ENCODE data around the gene LAYN. TPM values are rescaled to one million over a fixed set of nuclear protein-coding genes. Genes with fewer than 3 reads are reported as not detected.

Gene LAYN
- total RNA-seq, 1 donor from 2014 or later, result 34.7 TPM

- DNase-seq (ENCODE audit: low read depth), result no peak
- no peak overlapping the region for H3K4me3 ChIP-seq (ENCODE audit: low read depth, low read length)
- no peak for TF ChIP-seq CTCF (conservative IDR thresholded peaks at IDR 0.05; ENCODE audit: low read depth, low read length)
Measured at GRCh38 chr11:111521135-111521534, 19.4 kb upstream of the LAYN start.

- no peak for DNase-seq (ENCODE audit: low read depth)
- no peak for TF ChIP-seq CTCF (conservative IDR thresholded peaks at IDR 0.05; ENCODE audit: low read depth, low read length)
Measured at GRCh38 chr11:111522426-111522825, 18.1 kb upstream of the LAYN start.

GRCh38 chr11:111523343-111523742 is 17.2 kb upstream of the LAYN start:
- no peak for DNase-seq (ENCODE audit: low read depth)
- H3K4me3 ChIP-seq (ENCODE audit: low read depth, low read length), result no peak overlapping the region
- TF ChIP-seq CTCF (conservative IDR thresholded peaks at IDR 0.05; ENCODE audit: low read depth, low read length), result no peak

More at GRCh38 chr11:111522426-111522825, 18.1 kb upstream of the LAYN start:
- no peak overlapping the region for H3K4me3 ChIP-seq (ENCODE audit: low read depth, low read length)

GRCh38 chr11:111524056-111524455 is 16.5 kb upstream of the LAYN start:
- no peak overlapping the region for H3K4me3 ChIP-seq (ENCODE audit: low read depth, low read length)
- TF ChIP-seq CTCF (conservative IDR thresholded peaks at IDR 0.05; ENCODE audit: low read depth, low read length), result no peak
- no peak for DNase-seq (ENCODE audit: low read depth)

- DNase-seq (ENCODE audit: low read depth), result no peak
- no peak for TF ChIP-seq CTCF (conservative IDR thresholded peaks at IDR 0.05; ENCODE audit: low read depth, low read length)
- no peak overlapping the region for H3K4me3 ChIP-seq (ENCODE audit: low read depth, low read length)
Measured at GRCh38 chr11:111525456-111525855, 15.1 kb upstream of the LAYN start.

- DNase-seq (ENCODE audit: low read depth), result no peak
- no peak overlapping the region for H3K4me3 ChIP-seq (ENCODE audit: low read depth, low read length)
- no peak for TF ChIP-seq CTCF (conservative IDR thresholded peaks at IDR 0.05; ENCODE audit: low read depth, low read length)
Measured at GRCh38 chr11:111526501-111526900, 14.0 kb upstream of the LAYN start.

- TF ChIP-seq CTCF (conservative IDR thresholded peaks at IDR 0.05; ENCODE audit: low read depth, low read length), result no peak
- no peak for DNase-seq (ENCODE audit: low read depth)
- no peak overlapping the region for H3K4me3 ChIP-seq (ENCODE audit: low read depth, low read length)
Measured at GRCh38 chr11:111527279-111527678, 13.2 kb upstream of the LAYN start.

Measured in epithelial cell of proximal tubule (primary cell).